Measurements from ENCODE around the gene CSGALNACT2.
"Not testable (repeated sequence)": the region's sequence is repeated elsewhere in the genome, so short reads cannot be mapped to it uniquely, and the experiment has no call there.

Gene CSGALNACT2, protein sequence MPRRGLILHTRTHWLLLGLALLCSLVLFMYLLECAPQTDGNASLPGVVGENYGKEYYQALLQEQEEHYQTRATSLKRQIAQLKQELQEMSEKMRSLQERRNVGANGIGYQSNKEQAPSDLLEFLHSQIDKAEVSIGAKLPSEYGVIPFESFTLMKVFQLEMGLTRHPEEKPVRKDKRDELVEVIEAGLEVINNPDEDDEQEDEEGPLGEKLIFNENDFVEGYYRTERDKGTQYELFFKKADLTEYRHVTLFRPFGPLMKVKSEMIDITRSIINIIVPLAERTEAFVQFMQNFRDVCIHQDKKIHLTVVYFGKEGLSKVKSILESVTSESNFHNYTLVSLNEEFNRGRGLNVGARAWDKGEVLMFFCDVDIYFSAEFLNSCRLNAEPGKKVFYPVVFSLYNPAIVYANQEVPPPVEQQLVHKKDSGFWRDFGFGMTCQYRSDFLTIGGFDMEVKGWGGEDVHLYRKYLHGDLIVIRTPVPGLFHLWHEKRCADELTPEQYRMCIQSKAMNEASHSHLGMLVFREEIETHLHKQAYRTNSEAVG

DNA sequence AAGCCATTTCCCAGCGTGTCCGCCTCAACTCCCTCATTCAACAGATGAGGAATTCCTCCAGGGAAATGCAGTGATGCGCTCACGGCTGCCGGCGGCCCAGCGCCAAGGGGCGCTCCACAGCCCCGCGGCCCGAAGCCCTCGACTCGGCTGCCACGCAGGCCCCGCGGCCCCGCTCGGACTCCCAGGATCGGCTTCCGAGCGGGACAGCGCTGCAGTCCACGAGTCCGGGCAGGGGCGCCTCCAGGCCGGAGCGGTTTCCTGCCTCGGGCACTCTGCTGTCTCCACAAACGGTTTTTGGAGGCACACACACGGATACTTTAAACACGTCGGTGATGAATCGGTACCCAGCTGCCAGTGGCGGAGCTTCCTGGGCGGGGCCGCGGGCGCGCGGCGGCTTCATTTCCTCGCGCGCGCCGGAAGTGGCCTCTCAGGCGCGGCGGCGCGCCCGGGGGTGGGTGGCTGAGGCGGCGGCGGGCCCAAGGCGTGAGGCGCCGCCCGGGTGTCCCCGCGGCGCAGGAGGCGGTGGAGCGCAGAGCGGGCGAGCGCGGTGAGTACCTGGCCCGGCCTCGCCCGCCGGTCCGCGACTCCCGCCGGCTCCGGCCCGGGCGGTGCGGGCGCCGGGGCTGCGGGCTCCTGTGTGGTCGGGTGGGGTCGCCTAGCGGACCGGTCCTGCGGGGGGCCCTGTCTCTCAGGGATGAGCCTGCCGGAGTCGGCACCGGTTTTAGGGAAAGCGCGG is at the start of gene CSGALNACT2:
TSS of gene CSGALNACT2 (plus strand) at position 425 of the 736 bp plus-strand sequence. CDS start 16,705 bp downstream, outside the sequence.
- DNase-seq: peak; percentile 83 to 88 (median 85)

DNA sequence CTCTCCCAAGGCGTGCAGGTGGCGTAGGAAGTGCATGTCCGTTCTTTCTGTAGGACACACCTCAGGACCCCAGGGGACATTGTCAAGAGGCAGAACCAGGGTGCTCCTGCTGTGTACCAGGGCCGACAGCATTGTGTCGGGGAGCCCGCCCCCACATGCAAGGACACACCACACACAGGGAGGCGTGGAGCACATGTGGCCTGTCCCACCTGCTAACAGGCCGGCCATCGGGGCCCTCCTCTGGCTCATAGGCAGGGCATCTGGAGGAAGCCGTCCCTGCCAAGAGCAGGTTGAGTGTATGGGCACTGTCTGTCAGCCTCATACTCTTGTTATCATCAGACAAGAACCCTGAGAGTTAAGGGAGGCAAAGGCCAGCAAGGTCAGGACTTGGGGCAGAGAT is 48.7 kb upstream of the CSGALNACT2 start:
- peak in 2 of 3 experiments; percentile 5 to 52 for DNase-seq

DNA sequence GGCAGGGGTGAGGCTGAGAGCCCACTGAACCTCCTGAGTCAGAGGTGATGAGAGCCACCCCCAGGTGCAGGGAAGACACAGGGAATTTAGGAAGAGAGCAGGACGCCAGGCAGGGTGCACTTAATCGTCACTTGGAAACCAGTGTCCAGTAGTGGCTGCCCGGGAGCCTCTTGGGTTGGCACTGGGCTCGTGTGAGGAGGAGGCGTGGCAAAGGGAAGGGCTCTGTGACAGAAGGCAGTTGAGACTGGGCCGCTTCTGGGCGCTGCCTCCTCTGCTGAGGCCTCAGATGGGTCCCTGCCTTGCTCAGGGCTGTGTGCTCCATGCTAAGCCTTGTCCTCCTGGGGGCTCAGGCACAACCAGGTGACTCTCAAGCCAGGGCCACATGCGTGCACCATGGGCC is 48.1 kb upstream of the CSGALNACT2 start:
- peak in 1 of 3 experiments; percentile 33 for DNase-seq

DNA sequence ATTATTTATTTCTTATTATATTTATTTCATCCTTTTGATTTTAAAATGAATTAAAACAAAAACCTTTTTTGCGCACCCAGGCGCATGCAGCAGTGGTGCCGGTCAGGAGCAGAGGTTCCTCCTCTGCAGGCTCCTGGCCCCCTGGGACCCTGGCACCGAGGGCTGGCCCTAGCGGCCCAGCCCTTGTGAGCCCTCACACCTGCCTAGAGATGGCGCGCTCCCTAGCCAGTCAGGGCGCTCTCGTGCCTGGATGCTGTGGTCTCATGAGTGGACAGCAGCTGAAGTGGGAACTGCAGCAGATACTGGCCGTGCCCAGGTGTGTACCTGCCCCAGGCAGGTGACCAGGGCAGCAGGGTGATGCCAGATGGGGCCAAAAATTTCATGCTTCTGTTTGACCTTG is 47.6 kb upstream of the CSGALNACT2 start:
- DNase-seq: peak in 1 of 3 experiments; percentile 2

DNA sequence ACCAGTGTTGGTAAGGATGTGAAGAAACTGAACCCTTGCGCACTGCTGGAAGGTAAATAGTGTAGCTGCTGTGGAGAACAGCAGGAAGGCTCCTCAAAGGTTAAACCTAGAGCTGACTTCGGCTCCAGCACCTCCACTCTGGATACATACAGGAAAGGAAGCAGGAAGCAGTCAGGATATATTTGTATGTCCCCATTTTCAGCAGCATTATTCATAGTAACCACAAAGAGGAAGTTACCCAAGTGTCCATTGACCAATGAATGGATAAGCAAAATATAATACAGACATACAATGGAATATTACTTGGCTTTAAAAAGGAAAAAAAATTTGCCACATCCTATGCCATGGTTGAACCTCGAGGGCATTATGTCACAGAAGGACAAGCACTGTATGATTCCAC is 46.4 kb upstream of the CSGALNACT2 start:
- peak in 1 of 3 experiments; percentile 13 for DNase-seq

DNA sequence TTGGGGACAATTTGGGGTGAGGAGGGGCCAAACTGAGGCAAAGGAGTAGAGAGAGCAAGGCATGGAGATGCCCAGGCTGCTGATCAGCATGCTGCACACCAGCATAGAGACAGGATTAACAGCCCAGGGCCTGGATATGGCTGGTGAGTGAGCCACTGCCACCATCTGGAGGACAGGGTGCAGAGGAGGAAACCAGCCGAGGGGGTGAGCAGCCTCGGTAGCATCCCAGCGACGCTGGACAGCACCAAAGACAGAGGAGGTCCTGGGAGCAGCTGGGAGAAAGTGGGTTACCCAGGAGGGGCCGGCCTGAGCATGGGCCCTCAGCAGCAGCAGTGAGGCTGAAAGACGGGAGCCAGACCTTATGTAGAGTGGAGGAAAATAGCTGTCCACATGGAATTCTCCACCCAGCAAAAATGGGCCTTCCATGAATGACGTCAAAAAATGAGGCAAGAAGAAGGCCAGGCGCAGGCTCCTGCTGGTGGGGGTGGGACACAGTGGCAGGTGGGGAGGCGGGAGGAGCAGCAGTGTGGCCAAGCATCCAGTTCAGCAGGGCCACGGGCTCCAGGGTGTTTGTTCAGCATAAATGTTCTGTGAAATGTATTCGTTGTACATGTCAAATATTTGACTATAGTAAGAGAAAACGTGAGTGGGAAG is 44.7 kb upstream of the CSGALNACT2 start:
- DNase-seq: peak in 2 of 3 experiments; percentile 60 to 85

DNA sequence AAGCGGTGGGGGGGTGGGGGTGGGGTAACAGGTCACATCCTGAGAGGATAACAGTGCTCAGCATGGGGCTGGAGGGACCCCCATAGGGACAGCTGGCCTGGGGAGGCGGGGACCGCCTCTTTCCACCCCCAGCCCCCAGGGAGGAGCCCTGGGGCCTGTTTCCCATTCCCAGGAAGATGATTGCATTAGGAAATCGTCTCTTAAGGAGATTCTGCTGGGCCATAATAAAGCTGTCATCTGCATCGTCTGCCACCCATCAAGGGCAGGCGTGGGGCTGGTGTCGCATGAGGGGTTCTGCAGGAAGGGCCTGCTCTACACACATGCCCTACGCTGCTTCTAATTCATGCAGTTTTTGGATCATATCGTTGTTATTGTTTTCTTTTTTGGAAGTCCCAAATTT is 44.2 kb upstream of the CSGALNACT2 start:
- DNase-seq: peak in 2 of 3 experiments; percentile 60 to 85

DNA sequence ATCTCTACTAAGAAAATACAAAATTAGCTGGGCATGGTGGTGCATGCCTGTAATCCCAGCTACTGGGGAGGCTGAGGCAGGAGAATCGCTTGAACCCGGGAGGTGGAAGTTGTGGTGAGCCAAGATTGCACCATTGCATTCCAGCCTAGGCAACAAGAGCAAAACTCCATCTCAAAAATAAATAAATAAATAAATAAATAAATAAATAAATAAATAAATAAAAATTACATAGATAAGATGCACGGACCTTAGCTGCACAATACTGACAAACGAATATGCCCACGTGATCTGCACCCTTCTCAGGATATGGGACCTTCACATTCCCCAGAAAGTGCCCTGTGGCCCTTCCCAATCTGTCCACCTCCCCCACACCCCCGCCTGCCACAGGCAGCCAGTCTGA is 38.9 kb upstream of the CSGALNACT2 start:
- not testable (repeated sequence) for DNase-seq

DNA sequence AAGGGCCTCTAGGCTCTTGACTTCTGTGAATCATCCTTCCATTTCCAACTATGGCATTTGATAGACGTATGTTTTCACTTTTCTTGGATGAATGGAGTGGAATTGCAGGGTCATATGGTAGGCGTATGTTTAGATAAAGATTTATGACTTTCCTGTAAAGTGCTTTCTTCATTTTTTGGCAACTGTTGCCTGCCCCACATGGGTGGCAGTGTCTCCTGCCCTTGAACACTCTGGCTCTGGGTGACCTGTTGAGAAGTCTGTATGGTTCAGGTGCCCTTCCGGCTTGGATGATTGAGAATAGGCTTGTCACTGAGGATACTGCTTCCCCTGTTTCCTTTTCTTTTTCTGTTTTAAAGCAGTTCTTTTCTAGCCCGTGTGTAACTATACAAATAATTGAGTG is 38.3 kb upstream of the CSGALNACT2 start:
- DNase-seq: no peak

DNA sequence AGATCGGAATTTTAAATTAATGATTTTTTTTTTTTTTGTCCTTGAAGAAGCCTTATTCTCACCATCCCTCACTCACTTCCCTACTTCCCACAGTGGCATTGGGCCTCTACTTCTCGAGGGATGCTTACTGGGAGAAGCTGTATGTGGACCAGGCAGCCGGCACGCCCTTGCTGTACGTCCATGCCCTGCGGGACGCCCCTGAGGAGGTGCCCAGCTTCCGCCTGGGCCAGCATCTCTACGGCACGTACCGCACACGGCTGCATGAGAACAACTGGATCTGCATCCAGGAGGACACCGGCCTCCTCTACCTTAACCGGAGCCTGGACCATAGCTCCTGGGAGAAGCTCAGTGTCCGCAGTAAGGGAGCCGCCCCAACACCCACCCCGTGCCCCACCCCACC is 37.9 kb upstream of the CSGALNACT2 start:
- DNase-seq: no peak

DNA sequence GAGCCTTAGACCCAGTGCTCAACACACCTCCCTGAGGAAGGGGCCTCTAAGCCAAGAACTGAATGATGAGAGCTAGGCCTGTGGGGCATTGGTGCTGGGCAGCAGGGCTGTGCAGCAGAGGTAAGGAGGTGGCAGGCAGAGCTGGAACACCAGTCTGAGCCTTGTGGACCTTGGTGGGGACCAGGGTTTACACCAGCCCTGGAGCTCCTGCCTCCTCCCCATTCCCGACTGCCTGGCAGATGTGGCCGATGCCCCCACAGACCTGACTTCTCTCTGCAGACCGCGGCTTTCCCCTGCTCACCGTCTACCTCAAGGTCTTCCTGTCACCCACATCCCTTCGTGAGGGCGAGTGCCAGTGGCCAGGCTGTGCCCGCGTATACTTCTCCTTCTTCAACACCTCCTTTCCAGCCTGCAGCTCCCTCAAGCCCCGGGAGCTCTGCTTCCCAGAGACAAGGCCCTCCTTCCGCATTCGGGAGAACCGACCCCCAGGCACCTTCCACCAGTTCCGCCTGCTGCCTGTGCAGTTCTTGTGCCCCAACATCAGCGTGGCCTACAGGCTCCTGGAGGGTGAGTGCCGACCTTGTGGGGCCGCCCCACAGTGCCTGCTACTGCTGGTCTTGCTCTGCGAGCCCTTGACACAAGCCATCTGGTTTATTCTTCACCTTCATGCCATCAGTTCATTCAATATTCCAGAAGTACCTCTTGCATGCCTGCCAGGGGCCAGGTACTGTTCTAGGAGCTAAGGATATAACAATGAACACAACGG is 36.0 kb upstream of the CSGALNACT2 start:
- no peak for DNase-seq

DNA sequence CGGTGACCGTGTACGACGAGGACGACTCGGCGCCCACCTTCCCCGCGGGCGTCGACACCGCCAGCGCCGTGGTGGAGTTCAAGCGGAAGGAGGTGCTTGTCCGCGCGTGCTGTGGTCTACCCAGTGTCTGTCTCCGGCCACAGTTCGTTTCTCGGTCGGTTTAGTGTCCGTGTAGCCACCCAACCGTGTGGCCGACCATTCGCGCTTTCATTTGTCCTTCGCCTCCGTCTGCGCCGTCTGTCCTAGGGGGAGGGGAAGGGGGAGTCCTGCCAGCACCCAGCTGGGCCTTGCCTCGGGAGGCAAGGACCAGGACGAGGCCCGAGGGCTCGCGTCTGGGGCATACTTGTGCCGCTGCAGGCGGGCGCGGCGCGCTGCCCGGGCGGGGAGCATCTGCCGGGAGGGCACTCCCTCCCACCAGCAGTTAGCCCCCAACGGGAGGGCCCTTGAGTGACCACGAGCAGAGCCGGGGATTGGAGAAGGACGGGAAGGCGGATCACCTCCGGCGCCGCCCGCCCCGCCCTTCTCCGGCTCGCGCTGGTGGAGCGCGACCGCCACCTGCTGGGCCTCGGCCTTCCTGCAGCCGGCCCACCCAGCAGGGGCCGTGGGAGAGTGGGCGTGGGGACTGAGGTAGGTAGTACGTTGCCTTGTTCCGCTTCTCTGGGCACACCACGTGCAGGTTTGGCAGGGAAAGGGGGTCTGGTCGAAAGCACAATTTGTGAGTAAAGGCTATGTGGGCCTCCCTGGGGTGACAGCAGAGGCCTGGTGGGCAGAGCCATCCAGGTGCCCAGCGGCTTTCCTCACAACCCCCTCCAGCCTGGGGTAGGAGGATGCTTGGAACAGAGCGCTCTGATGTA is 32.9 kb upstream of the CSGALNACT2 start:
- DNase-seq: peak; percentile 56 to 76 (median 64)

DNA sequence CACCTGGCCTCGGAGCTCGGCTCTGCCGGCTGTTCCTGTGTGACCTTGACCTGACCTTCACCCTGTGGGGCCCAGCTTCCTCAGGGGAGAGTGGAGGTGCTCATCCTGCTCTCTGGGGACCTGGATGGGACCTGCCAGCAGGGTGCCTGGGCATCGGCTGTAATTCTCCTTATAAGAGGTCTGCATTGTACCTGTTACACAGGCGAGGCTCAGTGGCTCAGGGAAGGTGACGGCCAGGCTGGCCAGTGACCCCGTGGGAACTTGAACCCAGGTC is 32.4 kb upstream of the CSGALNACT2 start:
- no peak for DNase-seq

DNA sequence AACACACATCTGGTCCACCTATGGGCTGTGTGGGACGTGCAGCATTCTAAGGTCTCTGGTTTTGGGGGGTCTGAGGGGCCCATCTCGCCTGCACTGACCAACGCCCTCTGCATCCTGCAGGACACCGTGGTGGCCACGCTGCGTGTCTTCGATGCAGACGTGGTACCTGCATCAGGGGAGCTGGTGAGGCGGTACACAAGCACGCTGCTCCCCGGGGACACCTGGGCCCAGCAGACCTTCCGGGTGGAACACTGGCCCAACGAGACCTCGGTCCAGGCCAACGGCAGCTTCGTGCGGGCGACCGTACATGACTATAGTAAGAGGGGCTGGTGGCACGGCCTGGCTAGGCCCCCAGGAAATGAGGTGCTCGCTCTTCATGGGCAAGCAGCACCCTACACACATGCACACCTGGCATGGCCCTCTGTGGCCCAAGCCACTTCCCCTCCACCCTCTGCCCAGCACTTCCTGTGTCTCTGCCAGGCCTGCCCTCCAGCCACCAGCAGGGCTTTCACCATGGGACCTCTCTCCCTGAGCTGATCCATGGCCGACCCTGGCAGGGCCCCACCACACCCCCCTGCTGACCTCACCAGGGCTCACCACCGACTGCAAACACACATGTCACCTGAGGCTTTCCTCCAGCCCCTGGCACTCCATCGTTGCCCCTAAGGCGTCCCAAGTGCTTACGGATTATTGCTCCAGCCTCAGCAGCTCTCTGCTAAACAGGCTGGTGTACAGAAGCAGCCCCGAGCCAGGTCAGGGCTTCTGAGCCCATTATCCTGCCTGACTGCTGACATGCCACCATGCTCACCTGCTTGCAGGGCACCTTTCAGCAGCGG is 31.8 kb upstream of the CSGALNACT2 start:
- DNase-seq: no peak

DNA sequence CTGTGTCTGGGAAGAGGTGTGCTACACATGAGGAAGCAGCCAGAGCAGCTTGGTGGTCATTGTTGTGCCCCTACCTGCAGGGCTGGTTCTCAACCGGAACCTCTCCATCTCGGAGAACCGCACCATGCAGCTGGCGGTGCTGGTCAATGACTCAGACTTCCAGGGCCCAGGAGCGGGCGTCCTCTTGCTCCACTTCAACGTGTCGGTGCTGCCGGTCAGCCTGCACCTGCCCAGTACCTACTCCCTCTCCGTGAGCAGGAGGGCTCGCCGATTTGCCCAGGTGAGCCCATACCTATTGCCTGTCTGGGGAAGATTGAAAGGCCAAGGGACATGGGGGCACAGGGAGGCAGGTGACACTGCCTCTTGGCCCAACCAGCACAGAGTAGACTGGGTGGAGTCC is 29.3 kb upstream of the CSGALNACT2 start:
- DNase-seq: no peak

DNA sequence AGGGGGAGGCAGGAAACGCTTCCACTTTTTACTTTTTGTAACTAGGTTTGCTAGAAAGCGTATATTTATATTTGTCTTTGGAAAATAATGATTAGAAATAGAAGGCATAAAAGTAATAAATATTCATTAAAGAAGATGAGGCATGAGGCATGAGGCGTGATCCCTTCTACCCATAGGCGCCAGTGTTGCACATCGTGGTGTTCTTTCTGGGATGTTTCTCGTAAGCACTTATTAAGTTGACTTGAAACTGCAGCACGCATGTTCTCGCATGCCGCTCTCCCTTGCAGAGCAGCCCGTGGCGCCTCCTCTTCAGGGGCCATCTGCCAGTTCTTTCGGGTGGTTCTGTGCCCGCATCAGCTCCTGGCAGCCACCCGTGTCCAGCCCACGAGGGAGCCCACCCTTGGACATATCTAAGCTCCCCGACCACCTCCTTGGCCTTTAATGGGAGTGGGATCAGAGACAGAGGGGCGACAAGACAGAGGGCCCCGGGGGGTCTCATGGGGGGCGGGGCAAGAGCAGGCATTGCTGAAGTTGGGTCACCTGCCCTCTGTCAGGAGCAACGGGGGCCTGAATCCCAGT is 28.5 kb upstream of the CSGALNACT2 start:
- DNase-seq: no peak

DNA sequence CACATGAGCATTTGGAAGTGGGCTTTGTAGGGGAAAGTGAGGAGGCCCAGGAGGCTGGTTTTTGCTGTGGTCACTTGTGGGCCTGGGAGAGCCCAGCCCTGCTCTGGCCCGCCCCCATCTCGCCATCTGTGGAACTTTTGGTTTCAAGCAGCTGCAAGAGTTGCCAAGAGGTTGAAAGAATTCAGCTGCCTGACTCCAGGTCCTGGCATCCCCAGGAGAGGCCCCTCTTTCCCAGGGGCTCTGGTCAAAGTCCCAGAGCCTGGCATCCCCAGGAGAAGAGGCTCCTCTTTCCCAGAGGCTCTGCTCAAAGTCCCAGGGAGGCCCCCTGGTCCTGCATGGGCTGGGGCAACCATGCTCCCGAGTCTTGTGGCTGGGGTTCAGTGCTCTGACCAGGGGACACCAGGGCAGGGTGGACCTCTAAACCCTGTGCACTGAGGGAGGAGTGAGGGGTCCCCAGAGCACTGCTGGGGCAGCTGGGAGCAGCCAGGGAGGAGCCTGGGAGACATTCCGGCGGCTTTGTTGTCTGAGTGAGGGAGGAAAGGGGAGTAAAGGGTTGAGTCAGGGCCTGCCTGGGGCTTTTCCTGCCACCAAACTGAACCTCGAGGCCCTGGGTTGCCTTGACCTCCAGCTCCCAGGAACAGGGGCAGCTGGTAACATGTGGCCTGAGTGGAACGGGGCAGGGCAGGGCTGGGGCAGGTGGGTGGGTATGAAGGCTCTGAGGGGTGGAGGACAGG is 27.7 kb upstream of the CSGALNACT2 start:
- no peak for DNase-seq

DNA sequence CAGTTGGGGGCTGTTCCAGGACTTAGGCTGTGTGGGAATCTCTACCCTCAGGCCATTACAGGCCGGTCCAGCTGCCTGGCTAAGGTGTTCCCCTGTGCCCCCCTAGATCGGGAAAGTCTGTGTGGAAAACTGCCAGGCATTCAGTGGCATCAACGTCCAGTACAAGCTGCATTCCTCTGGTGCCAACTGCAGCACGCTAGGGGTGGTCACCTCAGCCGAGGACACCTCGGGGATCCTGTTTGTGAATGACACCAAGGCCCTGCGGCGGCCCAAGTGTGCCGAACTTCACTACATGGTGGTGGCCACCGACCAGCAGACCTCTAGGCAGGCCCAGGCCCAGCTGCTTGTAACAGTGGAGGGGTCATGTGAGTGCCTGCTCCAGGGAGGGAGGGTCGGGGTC is 27.1 kb upstream of the CSGALNACT2 start:
- DNase-seq: no peak

DNA sequence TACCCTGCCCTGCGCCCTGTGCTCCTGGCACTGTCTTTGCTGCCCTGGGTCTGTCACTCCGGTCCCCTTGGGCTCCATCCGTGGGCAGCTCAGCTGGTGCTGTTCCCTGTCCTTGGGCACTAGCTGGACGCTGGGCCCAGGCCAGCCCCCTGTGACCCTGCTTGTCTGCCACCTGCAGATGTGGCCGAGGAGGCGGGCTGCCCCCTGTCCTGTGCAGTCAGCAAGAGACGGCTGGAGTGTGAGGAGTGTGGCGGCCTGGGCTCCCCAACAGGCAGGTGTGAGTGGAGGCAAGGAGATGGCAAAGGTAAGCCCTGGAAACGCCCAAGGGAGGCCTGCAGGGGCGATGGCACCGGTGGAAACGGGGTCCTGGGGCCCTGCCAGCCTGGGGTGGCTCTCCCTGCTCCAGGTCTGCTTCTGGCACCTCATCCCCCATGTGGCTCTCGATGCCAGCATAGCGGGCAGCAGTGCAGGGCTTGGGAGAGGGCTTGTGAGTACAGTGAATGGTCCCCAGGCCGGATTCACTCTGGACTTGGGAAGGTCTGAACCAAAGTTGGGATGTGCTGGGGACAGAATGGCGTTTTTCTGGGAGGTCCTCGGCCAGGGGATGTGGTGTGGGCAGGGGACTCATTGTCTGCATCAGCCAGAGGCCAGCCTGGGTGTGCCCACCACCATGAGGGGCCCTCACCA is 26.2 kb upstream of the CSGALNACT2 start:
- DNase-seq: no peak

Measured in NCI-H1417 (cell line).